Mesothelial cell of epicardium (in vitro differentiated cells): ENCODE measurements around the gene PDZRN3. TPM values are rescaled to one million over a fixed set of nuclear protein-coding genes. Genes with fewer than 3 reads are reported as not detected.

Source experiments
- DNase-seq, 2 experiments: peaks; one replicate each; pipeline ENCODE4 v3.0.0; 2021; ENCODE audit warnings: low spot score in 2 of 2; ENCODE audit not compliant: unreplicated experiment in 2 of 2
- H3K27ac Mint-ChIP-seq: 2 replicates; pipeline ENCODE4 v1.8.0; 2021; ENCODE audit warnings: mixed read lengths
- H3K27me3 Mint-ChIP-seq: 2 replicates; pipeline ENCODE4 v1.8.0; 2021; ENCODE audit warnings: low read depth, mixed read lengths
- H3K36me3 Mint-ChIP-seq: 2 replicates; pipeline ENCODE4 v1.8.0; 2021; ENCODE audit warnings: mixed read lengths
- H3K4me1 Mint-ChIP-seq: 2 replicates; pipeline ENCODE4 v1.8.0; 2021; ENCODE audit warnings: mixed read lengths
- H3K4me3 Mint-ChIP-seq: 2 replicates; pipeline ENCODE4 v1.8.0; 2021; ENCODE audit warnings: mild to moderate bottlenecking, moderate library complexity, mixed read lengths
- H3K9me3 Mint-ChIP-seq: 2 replicates; pipeline ENCODE4 v1.8.0; 2021; ENCODE audit warnings: mixed read lengths
- CTCF ChIP-seq: fragments of 200-600 bp; sonication (generic); IDR thresholded peaks from one replicate; pipeline ENCODE4 v1.5.0; 2021; ENCODE audit warnings: antibody characterized with exemption; ENCODE audit not compliant: unreplicated experiment
- total RNA-seq: library from RNA; stranded (reverse); gene quantifications from 3 replicates; pipeline ENCODE4 v1.2.1, GENCODE V29; 2021

Gene PDZRN3
- total RNA-seq, 1 donor from 2014 or later: 48.4 TPM

- DNase-seq: no peak
- peak overlapping the region; percentile 83 for H3K27ac Mint-ChIP-seq
- peaks cover 64% of the 10 kb centered on the region for H3K4me1 Mint-ChIP-seq
- peak overlapping the region; percentile 86 for H3K4me3 Mint-ChIP-seq
- H3K36me3 Mint-ChIP-seq: peaks cover 5% of the 10 kb centered on the region
- H3K27me3 Mint-ChIP-seq: no peaks in the 10 kb centered on the region
- TF ChIP-seq CTCF: no peak
- H3K9me3 Mint-ChIP-seq: no peaks in the 10 kb centered on the region
These were observed 1.4 kb downstream of the PDZRN3 start for GRCh38 chr3:73623346-73623745.

DNA sequence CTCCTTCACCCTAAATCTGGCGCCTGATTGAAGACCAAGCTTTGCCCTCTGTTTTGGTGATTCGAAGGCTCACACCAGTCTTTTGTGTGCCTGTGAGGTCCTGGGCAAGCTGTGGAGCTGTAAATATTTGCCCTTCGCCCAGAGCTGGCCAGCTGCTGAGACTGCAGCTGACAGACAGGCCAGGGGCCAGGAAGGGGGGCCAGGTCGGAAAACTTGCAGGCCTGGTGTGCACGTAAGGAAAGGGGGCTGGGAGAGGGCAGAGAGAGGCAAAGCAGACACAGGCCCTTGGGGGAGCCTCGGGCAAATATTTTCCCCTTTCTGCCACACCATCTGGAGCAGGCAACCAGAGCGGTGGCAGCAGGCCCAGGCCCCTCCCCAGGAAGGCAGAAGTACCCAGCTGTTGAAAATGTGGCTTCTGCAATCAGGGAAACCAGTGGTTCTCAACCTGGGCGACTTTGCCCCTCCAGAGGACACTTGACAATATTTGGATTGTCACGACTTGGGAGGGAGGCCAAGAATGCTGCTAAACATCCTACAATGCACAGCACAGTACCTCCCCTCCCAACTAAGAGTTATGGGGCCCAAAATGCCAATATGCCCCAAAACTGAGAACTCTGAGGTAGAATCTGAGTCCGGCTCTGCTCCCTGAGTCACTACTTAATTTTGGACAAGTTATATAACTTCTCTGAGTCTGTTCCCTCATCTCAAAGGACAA lies 2.5 kb downstream of the PDZRN3 start:
- H3K36me3 Mint-ChIP-seq: peaks cover 5% of the 10 kb centered on the region
- H3K27ac Mint-ChIP-seq: peak overlapping the region; percentile 53
- H3K27me3 Mint-ChIP-seq: no peaks in the 10 kb centered on the region
- H3K4me3 Mint-ChIP-seq: peak overlapping the region; percentile 86
- H3K4me1 Mint-ChIP-seq: peaks cover 57% of the 10 kb centered on the region
- DNase-seq: peak in 1 of 2 experiments; percentile 50
- H3K9me3 Mint-ChIP-seq: no peaks in the 10 kb centered on the region
- TF ChIP-seq CTCF: no peak

GRCh38 chr3:73621388-73621787 lies 3.4 kb downstream of the PDZRN3 start:
- Mint-ChIP-seq H3K4me1 (peaks cover 48% of the 10 kb centered on the region), H3K27me3 (no peaks in the 10 kb centered on the region), H3K36me3 (peaks cover 5% of the 10 kb centered on the region), H3K4me3 (peak overlapping the region; percentile 86), H3K9me3 (no peaks in the 10 kb centered on the region), H3K27ac (peak overlapping the region; percentile 53)
- no peak for DNase-seq
- TF ChIP-seq CTCF: no peak

DNA sequence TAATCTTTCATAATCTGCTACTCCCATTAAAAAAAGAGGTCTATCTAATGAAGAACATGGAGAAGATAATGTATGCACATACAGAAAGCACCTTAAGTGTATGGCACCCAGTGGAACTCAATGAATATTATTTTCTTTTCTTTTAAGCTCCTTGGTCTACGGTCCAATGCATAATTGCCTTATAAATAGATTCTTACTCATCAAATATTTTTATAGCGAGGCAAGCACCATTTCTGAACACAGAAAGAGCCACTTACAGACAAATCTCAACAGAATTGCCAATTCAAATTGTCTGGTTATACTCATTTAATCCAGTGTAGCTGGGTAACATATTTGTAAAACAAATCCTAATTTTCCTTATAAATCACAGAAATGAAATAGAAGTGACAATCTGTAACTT lies 6.3 kb downstream of the PDZRN3 start:
- Mint-ChIP-seq H3K27ac (no peak overlapping the region), H3K27me3 (no peaks in the 10 kb centered on the region), H3K36me3 (peaks cover 6% of the 10 kb centered on the region), H3K4me3 (no peak overlapping the region), H3K4me1 (peaks cover 44% of the 10 kb centered on the region), H3K9me3 (no peaks in the 10 kb centered on the region)
- TF ChIP-seq CTCF: no peak
- no peak for DNase-seq

GRCh38 chr3:73616056-73616455 lies 8.7 kb downstream of the PDZRN3 start:
- Mint-ChIP-seq H3K36me3 (peaks cover 6% of the 10 kb centered on the region), H3K27ac (no peak overlapping the region), H3K4me1 (peaks cover 39% of the 10 kb centered on the region), H3K9me3 (no peaks in the 10 kb centered on the region), H3K27me3 (no peaks in the 10 kb centered on the region), H3K4me3 (no peak overlapping the region)
- TF ChIP-seq CTCF: no peak
- no peak for DNase-seq
